ENCODE data around the gene DDRGK1.

Gene DDRGK1

DNA sequence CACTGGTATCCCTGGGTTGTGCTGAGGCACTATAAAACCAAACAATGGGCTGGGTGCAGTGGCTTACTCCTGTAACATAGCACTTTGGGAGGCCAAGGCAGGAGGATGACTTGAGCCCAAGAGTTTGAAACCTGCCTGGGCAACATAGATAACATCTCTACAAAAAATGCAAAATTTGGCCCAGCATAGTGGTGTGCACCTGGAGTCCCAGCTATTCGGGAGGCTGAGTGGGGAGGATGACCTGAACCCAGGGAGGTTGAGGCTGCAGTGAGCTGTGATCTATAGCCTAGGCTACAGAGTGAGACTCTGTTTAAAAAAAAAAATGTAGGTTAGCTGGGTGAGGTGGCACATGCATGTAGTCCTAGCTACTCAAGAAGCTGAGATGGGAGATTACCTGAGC lies 42.2 kb upstream of the DDRGK1 start:
- TF ChIP-seq, protein P1, sequence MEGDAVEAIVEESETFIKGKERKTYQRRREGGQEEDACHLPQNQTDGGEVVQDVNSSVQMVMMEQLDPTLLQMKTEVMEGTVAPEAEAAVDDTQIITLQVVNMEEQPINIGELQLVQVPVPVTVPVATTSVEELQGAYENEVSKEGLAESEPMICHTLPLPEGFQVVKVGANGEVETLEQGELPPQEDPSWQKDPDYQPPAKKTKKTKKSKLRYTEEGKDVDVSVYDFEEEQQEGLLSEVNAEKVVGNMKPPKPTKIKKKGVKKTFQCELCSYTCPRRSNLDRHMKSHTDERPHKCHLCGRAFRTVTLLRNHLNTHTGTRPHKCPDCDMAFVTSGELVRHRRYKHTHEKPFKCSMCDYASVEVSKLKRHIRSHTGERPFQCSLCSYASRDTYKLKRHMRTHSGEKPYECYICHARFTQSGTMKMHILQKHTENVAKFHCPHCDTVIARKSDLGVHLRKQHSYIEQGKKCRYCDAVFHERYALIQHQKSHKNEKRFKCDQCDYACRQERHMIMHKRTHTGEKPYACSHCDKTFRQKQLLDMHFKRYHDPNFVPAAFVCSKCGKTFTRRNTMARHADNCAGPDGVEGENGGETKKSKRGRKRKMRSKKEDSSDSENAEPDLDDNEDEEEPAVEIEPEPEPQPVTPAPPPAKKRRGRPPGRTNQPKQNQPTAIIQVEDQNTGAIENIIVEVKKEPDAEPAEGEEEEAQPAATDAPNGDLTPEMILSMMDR (IDR thresholded peaks at IDR 0.05; ENCODE audit: low read depth, low read length): no peak
- in situ Hi-C loops (cut with HindIII; ENCODE audit: low sequenced_read_pairs): no loop called here
- H3K4me3 ChIP-seq (ENCODE audit: low read depth, low read length): no peak overlapping the region
- DNase-seq (ENCODE audit: low read depth, low spot score): no peak

GRCh38 chr20:3245711-3246110 lies 41.2 kb upstream of the DDRGK1 start:
- TF ChIP-seq, protein P1 (IDR thresholded peaks at IDR 0.05; ENCODE audit: low read depth, low read length): no peak
- DNase-seq (ENCODE audit: low read depth, low spot score): no peak
- no peak overlapping the region for H3K4me3 ChIP-seq (ENCODE audit: low read depth, low read length)
- in situ Hi-C loops (cut with HindIII; ENCODE audit: low sequenced_read_pairs): no loop called here

- H3K4me3 ChIP-seq (ENCODE audit: low read depth, low read length): no peak overlapping the region
- TF ChIP-seq, protein P1 (IDR thresholded peaks at IDR 0.05; ENCODE audit: low read depth, low read length): no peak
- in situ Hi-C loops (cut with HindIII; ENCODE audit: low sequenced_read_pairs): no loop called here
- DNase-seq (ENCODE audit: low read depth, low spot score): no peak
Measured at GRCh38 chr20:3245156-3245555, 40.7 kb upstream of the DDRGK1 start.

DNA sequence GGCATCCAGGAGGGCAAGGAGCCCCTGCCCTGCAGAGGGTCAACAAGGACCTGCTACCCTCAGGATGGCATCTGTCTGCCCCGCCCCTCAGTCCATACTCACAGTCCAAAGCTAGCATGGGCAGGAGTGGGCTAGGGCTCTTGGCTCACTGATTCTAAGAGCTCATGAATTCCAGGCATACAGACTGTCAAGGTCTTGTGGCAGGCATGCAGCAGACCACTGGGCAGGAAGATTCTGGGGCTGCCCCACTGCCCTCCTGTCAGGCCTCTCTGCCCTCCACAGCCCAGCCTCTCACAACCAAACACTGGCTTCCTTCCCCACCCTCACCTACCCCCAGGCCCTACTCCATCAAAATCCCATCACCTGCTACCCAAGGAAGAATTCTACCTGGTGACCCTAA lies 40.1 kb upstream of the DDRGK1 start:
- TF ChIP-seq, protein P1 (IDR thresholded peaks at IDR 0.05; ENCODE audit: low read depth, low read length): no peak
- DNase-seq (ENCODE audit: low read depth, low spot score): no peak
- H3K4me3 ChIP-seq (ENCODE audit: low read depth, low read length): no peak overlapping the region
- in situ Hi-C loops (cut with HindIII; ENCODE audit: low sequenced_read_pairs): no loop called here

DNA sequence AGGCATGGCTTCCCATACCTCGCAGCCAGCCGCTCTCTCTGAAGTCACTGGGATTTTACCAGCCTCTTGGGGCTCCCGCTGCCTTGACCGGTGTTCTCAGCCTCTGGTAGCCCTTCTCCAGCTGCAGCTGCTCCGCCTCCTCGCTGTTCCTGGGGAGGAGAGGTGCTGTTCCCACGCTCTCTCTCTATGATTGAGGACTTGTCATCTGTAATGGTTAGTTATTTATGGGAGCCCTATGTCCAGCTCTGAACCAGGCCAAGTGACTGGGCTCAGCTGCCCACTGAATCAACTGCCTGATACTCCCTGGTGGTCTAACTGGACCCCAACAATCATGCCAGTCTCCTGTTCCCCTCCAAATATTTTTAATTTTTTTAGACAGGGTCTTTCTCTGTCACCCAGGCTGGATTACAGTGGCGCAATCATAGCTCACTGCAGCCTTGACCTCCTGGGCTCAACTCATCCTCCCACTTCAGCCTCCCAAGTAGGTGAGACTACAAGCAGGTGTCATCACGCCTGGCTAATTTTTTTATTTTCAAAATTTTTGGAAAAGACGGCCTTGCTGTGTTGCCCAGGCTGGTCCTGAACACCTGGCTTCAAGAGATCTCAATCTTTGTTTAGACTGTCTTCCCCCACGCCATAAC lies 39.4 kb upstream of the DDRGK1 start:
- in situ Hi-C loops (cut with HindIII; ENCODE audit: low sequenced_read_pairs): no loop called here
- TF ChIP-seq, protein P1 (IDR thresholded peaks at IDR 0.05; ENCODE audit: low read depth, low read length): no peak
- H3K4me3 ChIP-seq (ENCODE audit: low read depth, low read length): no peak overlapping the region
- DNase-seq (ENCODE audit: low read depth, low spot score): no peak

DNA sequence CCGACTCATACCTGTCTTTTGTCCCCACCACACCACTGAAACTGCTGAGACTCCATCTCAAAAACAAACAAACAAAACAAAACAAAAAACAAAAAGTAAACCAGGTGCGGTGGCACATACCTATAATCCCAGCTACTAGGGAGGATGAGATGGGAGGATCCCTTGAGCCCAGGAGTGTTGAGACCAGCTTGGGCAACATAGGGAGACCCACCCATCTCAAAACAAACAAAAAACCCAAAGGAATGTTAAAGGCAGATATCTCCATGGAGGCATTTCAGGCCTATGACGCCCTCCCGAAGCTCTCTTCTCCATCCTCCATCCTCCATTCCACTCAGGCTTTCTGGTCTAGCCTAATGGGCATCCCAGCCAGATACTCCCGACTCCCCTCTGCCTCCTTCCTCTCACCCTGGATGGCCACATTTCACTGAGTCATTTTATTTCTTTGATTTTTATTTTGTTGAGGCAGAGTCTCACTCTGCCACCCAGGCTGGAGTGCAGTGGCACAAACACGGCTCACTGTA lies 37.8 kb upstream of the DDRGK1 start:
- H3K4me3 ChIP-seq (ENCODE audit: low read depth, low read length): no peak overlapping the region
- DNase-seq (ENCODE audit: low read depth, low spot score): no peak
- TF ChIP-seq, protein P1 (IDR thresholded peaks at IDR 0.05; ENCODE audit: low read depth, low read length): no peak
- in situ Hi-C loops (cut with HindIII; ENCODE audit: low sequenced_read_pairs): no loop called here
